GM12865 (cell line): Measurements from ENCODE around the gene P3H1.
A peak's percentile ranks its signal among the peaks of the same experiment; 100 is the strongest.

Source experiments
- DNase-seq: peaks from one replicate; pipeline ENCODE4 v3.0.0; 2010; ENCODE audit warnings: low read depth
- H3K4me3 ChIP-seq: 2 replicates; pipeline ENCODE4 v1.5.1; 2011; ENCODE audit warnings: mild to moderate bottlenecking, low read depth, low read length, control low read depth
- CTCF ChIP-seq: IDR thresholded peaks from 2 replicates; pipeline ENCODE4 v1.5.1; 2011; ENCODE audit warnings: low read length, control low read depth, low read depth, inconsistent platforms; ENCODE audit not compliant: insufficient read depth; ENCODE audit errors: missing control alignments

The P3H1 gene

DNA sequence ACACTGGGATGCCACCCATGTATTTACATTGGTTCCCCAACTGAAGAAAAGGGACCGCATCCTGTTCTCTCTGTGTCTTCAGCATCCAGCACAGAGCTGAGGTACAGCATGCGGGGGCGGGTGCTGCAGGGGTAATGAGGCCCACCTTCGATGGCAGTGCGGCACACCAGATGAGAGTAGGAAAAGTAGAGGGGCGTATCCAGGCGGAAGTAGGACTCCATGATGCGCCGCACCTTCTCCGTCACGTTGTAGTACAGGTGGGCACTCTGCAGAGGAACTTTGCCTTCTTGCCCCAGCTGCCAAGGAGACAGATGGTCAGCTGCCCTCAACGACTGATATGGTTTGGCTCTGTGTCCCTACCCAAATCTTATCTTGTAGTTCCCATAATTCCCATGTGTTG is 16.8 kb downstream of the P3H1 start:
- DNase-seq: no peak
- no peak overlapping the region for H3K4me3 ChIP-seq
- TF ChIP-seq CTCF: no peak

GRCh38 chr1:42748461-42749410 is 18.1 kb downstream of the P3H1 start:
- TF ChIP-seq CTCF: no peak
- H3K4me3 ChIP-seq: no peak overlapping the region
- DNase-seq: no peak

GRCh38 chr1:42748021-42748420 is 18.8 kb downstream of the P3H1 start:
- DNase-seq: no peak
- no peak overlapping the region for H3K4me3 ChIP-seq

DNA sequence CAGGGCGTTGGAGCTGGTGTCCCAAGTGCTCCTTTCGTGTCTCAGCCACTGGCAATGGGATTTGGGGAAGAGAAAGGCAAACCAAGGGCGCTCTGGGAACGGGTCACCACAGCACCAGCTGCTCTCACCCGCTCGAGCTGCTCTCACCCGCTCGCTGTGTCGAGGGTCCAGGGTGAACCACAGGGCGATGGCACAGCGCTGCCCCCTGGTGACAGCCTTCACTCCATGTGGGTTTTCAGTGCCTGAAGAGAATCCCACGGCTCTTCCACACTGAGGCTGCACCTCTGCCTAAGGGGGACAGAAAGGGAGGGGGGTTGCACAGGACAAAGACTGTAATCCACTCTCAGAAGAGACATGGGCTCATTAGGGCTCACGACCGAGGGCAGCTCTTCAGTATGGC is 19.7 kb downstream of the P3H1 start:
- DNase-seq: peak; percentile 19
- no peak overlapping the region for H3K4me3 ChIP-seq
- TF ChIP-seq CTCF: peak; percentile 59

More at GRCh38 chr1:42748021-42748420, 18.8 kb downstream of the P3H1 start:
- no peak for TF ChIP-seq CTCF

- TF ChIP-seq CTCF: no peak
- H3K4me3 ChIP-seq: no peak overlapping the region
These were observed 20.3 kb downstream of the P3H1 start for GRCh38 chr1:42746436-42747105.

GRCh38 chr1:42745851-42746250 is 21.0 kb downstream of the P3H1 start:
- TF ChIP-seq CTCF: no peak
- no peak for DNase-seq
- H3K4me3 ChIP-seq: no peak overlapping the region

More at GRCh38 chr1:42746436-42747105, 20.3 kb downstream of the P3H1 start:
- no peak for DNase-seq
